Medulla oblongata (tissue), 1 donor: ENCODE measurements around the gene CMTM8.

Experiments
- DNase-seq: peaks from one replicate; pipeline ENCODE4 v3.0.0-alpha.2; 2015; ENCODE audit errors: extremely low spot score

Gene CMTM8

GRCh38 chr3:32336113-32336498 lies 97.6 kb downstream of the CMTM8 start:
- DNase-seq: no peak

GRCh38 chr3:32337505-32337904 lies 99.0 kb downstream of the CMTM8 start:
- DNase-seq: no peak

- peak; percentile 51 for DNase-seq
Measured at GRCh38 chr3:32340039-32340438, 101.6 kb downstream of the CMTM8 start.

GRCh38 chr3:32340611-32341365 lies 102.3 kb downstream of the CMTM8 start:
- DNase-seq: peak; percentile 19

GRCh38 chr3:32347343-32348125 lies 109.1 kb downstream of the CMTM8 start:
- no peak for DNase-seq

GRCh38 chr3:32349184-32349583 lies 110.7 kb downstream of the CMTM8 start:
- no peak for DNase-seq

- DNase-seq: no peak
Measured at GRCh38 chr3:32352563-32352962, 114.1 kb downstream of the CMTM8 start.

- no peak for DNase-seq
Measured at GRCh38 chr3:32353351-32353750, 114.9 kb downstream of the CMTM8 start.

GRCh38 chr3:32354362-32354778 lies 115.9 kb downstream of the CMTM8 start:
- DNase-seq: no peak

GRCh38 chr3:32355751-32356291 lies 117.3 kb downstream of the CMTM8 start:
- no peak for DNase-seq

- DNase-seq: no peak
Measured at GRCh38 chr3:32359766-32360492, 121.4 kb downstream of the CMTM8 start.

GRCh38 chr3:32360493-32360827 lies 122.0 kb downstream of the CMTM8 start:
- DNase-seq: no peak

- no peak for DNase-seq
Measured at GRCh38 chr3:32366638-32367397, 128.3 kb downstream of the CMTM8 start.

- DNase-seq: no peak
Measured at GRCh38 chr3:32367442-32367841, 129.0 kb downstream of the CMTM8 start.

GRCh38 chr3:32371461-32372212 lies 133.2 kb downstream of the CMTM8 start:
- DNase-seq: no peak

GRCh38 chr3:32372213-32372490 lies 133.7 kb downstream of the CMTM8 start:
- no peak for DNase-seq

- DNase-seq: no peak
Measured at GRCh38 chr3:32373276-32373675, 134.8 kb downstream of the CMTM8 start.

GRCh38 chr3:32373844-32374243 lies 135.4 kb downstream of the CMTM8 start:
- no peak for DNase-seq

GRCh38 chr3:32374788-32375595 lies 136.5 kb downstream of the CMTM8 start:
- peak; percentile 89 for DNase-seq

- DNase-seq: no peak
Measured at GRCh38 chr3:32375596-32375930, 137.1 kb downstream of the CMTM8 start.
